GM21381 (cell line): ENCODE data around the gene PCTP.

Experiments
- ATAC-seq: cut with Tn5 transposase; IDR thresholded peaks from one replicate; pipeline ENCODE4 v1.9.1; 2021; ENCODE audit warnings: mild to moderate bottlenecking, moderate library complexity; ENCODE audit not compliant: unreplicated experiment

Gene PCTP

DNA sequence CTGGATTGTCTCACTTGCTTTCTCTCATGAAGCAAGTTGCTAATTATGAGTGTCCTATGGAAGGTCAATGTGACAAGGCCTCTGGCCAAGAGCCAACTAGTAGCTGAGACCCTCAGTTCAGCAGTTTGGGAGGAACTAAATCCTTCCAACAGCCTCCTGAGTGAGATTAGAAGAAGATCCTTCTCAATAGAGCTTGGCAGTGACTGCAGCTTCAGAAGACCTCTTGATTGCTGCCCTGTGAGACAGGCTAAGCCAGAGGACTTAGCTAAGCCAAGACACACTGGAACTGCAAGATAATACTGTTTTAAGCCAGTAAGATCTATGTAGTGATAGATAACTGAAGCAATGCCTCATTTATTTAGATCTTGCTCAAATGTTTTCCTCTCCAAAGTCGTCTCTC, 34.3 kb downstream of the PCTP start:
- ATAC-seq = no peak

DNA sequence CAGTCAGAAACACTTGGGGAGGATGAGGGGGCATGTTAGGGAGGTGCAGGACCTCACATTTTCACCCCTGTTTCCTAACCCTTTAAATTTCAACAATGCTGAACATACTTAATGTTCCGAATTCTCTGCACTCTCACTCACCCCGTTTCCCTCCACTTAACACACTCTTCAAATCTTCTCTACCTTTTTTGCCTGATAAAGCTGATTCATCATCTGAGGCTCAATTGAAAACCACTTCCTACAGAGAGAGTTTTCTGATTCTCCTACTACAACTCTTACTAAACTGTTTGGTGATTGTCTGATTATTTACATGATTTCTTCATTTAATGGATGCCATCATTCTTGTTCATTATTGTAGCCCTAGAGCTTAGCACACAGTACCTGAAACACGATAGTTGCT, 42.4 kb downstream of the PCTP start:
- ATAC-seq = no peak

DNA sequence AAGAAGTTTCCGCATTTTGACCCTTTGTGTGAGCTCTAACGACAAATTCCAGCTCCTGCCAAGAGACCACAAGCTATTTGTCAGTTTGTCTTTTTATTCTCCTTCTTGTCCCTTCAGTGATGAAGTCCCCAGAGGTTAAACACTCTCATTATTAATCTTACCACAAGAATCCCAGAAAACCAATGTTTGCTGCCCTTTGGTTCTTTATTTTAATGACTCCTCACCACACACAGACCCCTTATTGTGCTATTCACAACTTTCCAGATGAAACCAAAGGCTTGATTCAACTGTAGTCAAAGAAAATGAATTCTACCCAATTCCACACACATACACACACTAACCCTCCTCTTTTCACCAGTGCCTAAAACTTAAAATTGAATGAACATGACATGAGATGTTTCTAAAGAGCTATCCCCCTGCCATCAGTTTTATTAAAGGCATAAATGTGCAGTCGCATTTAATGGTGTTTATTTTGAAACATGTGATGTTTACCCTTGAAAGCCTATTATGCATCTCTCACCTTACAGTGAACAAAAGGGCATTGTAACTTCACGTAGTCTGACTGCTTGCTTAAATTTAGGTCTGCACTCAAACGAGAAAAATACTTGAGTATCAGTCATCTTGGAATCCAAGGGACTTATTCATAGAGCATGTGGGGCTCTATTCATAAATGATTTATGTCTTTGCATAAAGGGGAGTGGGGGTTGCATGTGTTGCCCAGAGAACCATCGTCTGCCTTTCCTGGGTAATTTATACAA, 44.1 kb downstream of the PCTP start:
- no peak for ATAC-seq

DNA sequence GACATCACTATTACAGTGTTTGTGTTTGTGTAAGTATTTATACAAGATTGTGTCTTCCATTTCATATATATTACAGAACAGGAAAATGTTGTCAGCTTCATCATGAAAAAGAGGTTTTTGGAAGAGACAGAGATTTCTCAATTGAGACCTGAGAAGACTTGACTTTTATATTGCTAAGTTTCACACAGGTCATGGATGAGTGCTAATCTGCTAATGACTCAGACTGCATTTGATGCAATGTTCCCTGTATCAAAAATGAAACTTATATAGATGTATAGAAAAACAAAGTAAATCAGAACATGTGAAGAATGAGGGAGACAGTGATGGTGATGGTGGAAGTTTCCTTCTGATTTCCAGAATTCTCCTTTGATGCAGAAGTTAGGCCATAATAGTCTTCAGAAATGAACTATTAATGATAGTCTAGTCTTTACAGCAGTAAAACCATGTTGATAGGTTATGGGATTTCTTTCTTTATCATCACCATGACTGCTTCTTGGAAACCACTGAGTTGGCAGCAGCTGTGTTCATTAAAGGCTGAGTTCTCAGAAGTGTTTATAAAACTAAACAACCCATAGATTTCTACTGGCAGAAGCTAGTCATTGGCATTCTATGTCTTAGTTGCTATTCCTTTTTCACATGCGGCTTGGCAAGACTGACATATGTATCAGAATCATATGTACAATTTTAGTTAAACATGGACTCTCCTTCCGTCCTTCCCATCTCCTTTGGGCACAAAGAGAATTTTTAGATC, 56.1 kb downstream of the PCTP start:
- ATAC-seq = no peak

DNA sequence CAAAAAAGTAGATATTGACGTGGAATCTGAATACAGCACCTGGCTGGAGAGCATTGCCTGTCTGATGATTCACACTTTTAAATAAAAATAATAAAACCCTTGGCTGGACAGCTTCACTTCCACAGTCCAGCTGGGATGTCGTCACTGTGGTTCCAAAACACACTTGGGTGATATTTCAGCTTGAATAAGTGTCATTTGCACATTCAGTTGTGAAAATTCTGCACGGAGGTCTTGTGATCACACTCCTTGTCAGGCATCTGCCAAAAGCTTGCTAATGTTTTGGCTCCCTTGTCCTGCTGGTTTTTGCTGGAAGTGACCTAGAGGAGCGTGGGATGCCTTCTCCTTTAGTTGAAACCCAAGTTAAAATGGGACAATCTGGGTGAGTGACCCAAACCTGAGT, 60.7 kb downstream of the PCTP start:
- ATAC-seq = no peak

DNA sequence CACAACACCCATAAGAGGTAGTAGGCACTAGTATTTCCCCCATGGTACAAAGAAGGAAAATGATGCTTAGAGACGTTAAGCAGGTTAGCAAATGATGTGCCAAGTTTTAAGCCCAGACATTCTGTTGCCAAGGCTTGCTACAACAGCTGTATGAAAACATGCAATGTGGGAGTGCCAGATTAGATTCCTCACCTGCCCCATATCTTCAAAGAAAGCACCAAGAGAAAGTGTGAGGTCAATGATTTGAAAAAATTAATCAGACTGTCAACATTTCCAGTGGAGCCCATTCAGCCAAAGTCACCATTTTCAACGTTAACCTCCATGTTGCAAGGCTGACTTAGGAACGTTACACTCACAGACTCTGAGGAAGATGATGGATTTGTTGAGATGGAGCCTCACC, 61.5 kb downstream of the PCTP start:
- ATAC-seq = no peak

DNA sequence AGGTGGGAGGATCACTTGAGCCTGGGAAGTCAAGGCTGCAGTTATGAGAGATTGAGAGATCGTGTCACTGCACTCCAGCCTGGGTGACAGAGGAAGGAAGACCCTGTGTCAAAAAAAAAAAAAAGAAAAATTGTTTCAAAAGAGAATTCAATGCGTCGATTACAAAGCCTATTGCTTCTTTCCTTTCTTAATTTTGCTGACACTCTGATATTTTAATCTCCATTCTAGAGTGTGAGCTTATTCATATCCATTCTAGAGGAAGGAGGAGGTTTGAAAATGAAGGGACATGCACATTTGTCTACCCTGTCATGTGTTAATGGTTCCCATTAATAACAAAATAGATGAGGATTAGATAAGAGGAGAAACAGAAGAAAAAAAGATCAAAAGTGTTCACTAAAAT, 63.1 kb downstream of the PCTP start:
- no peak for ATAC-seq

DNA sequence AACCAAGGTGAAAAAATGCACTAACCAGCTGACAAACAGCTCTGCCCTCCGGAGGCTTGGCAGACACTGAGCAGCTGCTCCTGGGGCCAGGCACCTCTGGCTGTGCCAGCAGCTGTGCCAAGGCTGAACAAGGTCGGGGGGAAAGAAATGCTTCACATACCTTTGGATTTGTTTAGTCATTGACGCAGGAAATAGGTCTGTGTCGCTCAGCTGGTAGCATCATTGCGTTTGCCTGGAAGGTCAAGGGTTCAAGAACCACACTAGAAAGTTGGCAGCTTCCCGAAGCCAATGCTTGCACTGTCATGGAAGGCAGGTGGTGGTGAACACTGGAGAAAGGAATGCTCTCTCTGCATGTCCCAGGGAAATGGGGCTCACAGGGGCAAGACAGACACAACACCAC, 63.5 kb downstream of the PCTP start:
- no peak for ATAC-seq

DNA sequence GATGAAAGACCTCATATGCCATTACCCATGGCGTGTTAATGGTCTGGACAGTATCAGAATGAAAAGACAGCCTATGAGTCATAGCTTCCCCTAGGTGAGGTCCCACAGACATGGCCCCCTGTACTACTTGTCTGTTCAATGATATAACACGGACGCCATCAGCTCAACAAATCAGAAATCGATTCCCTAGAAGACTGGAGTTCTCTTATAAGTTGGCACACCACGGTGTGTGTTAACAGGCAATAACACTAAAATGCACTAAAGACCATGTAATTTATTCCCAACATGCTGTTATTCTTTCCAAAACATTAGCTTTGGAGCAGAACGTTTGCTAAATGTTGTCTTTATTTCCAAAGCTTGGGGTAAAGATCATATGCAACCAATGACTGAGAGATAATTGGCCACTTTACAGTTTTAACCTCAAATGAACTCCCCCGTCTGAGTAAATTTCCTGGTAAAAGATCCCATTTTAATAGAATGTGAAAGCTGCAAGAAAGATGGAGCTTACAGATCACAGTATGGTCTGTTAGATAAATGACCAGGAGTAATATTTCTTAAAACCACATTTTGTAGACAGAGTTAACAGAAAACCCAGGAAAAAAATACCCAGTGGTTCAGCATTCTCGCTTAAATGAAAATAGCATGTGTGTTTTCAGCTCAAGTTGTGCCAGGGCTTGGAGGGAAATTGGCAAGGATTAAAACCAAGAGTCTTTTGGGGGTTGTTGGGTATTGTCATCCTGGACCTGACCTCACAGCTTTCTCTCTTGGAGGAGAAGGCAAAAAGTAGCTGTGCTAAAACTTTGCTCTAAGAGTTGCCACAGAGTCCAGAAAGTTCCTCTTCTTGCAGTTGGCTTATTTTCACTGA, 65.9 kb downstream of the PCTP start:
- no peak for ATAC-seq

DNA sequence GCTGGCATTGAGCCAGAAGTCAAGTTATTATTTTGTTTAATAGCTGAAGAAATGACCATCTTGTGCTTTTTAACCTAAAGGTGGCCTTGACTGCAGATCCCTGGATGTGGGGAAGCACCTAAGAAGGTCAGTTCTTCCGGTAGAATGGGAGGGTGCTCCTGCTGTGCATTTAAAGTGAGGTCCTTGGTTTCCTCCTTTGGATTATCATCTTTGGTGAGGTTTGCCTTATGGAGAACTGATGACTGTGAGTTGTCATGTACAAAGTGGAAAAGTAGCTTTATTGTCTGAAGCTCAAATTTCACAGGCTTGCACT, 66.5 kb downstream of the PCTP start:
- no peak for ATAC-seq

DNA sequence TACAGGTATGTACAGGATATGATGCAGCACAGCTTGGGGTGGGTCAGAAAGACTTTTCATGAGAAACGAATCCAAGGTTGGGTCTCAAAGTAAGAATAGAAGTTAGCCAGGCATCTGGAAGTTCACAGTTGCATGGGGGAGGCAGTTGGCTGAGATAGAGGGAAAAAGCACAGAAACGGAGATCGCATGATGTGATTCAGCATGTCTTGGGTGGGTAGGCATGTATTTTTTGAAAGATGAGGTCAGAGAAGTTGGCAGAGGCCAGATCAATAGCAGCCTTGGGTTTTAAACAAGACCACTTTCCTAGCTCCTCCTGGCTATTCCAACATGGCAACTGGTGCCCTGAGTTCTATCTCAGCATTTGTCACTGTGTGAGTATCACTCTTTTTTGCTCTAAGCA, 67.2 kb downstream of the PCTP start:
- no peak for ATAC-seq

DNA sequence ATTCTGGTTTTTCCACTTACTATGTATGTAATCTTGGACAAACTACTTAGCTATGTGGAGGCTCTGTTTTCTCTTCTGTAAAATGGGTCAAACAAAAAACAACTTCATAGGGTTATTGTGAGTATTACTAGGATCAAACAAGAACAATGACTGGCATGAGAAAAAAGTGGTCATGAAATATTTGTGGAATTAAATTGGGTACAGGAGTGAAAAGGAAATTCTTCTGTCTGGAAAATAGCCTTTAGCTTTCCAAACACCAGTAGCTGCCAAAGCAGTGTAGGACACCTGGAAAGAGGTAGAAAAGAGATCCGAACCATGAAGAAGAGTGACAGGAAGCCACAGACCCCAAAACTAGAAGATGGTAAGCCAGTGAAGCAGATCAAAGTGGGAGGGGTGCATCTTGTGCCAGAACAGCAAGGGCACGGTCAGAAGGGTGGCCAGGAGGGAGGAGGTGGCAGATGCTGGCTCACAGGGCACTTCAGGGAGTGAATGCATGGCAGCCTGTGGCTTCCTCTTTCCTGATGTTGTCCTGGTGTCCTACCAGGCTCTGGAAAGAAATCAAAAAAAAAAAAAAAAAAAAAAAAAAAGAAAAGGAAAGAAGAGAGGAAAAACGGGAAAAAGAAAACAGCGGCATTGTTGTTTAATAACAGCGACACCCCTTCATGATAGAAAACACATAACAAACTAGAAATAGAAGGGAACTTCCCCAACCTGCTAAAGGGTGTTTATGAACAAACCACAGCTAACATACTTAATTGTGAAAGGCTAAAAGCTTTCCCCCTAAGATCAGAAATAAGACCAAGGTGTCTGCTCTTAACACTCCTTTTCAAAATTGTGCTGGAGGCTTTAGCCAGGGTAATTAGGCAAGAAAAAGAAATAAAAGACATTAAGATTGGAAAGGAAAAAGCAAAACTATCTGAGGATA, 67.9 kb downstream of the PCTP start:
- no peak for ATAC-seq

DNA sequence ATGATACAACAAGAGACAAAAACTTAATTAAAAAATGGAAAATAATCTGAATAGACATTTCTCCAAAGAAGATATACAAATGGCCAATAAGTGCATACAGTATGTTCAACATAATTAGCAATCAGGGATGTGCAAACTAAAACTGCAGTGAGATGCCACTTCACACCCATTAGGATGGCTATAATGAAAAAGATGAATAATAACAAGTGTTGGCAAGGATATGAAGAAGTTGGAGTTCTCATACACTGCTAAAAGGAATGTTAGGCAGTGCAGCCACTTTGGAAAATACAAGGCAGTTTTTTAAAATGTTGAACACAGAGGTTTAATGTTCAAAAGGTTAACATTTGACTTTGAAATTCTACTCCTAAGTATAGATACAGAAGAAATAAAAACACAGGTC, 69.8 kb downstream of the PCTP start:
- ATAC-seq = no peak

DNA sequence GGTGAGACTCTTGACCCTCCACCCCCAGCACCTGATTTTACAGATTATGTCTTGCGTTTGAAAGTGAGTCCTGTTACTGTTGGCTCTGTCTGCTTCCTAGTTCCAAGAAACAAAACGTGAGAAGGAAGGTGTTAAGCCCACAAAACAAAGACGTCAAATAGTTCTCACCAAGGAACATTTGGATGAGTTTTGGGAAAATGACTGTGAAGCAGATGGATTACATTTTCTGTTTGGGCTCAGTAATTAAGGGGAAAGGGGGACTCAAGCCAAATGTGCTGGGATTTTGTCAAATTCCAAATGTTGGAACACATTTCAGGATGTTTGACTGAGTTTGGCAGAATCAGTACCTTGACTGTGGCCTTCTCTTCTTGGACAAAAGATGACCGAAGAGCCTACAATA, 71.2 kb downstream of the PCTP start:
- ATAC-seq = no peak

DNA sequence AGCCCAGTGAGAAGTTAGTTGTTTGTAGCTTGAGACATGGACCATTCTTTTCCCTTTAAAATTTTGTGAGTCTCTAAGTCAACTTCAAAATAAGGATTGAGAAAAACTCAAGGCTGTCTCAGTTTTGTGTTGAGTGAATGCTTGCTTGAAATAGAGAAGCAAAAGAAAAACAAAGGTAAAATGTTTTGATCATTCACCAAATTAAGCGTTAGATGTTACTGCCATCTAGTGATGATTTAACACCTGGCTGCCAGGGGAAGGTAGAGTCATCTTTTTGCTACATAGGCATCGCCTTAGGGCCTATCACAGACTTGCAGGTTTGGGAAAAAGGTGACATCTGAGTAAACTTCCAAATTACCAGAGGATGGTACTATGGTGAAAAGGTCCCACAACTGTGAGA, 74.4 kb downstream of the PCTP start:
- ATAC-seq = no peak
